Measurements from ENCODE around the gene C10orf90. TPM values are rescaled to one million over a fixed set of nuclear protein-coding genes. Genes with fewer than 3 reads are reported as not detected.

C10orf90 gene
- not detected for total RNA-seq

- H3K27me3 ChIP-seq: no peaks in the 10 kb centered on the region
- H3K27ac ChIP-seq: no peak within 1 kb of the TSS
- no peak within 1 kb of the TSS for H3K4me3 ChIP-seq
- no peaks in the 10 kb centered on the region for H3K4me1 ChIP-seq
- no peaks in the 10 kb centered on the region for H3K9me3 ChIP-seq
- H3K36me3 ChIP-seq: no peaks in the 10 kb centered on the region
- no peak for DNase-seq
- TF ChIP-seq POLR2A (IDR thresholded peaks at IDR 0.05) (no peak), CTCF (IDR thresholded peaks at IDR 0.05) (no peak)
Measured at GRCh38 chr10:126670056-126670894, at the start of gene C10orf90. TSS of gene C10orf90 (minus strand) at chr10:126670693. CDS start at chr10:126670480, 213 bp downstream.

- H3K36me3 ChIP-seq: no peaks in the 10 kb centered on the region
- DNase-seq: no peak
- no peaks in the 10 kb centered on the region for H3K27me3 ChIP-seq
Measured at GRCh38 chr10:126716366-126716765, 45.9 kb upstream of the C10orf90 start.

GRCh38 chr10:126713594-126713993 lies 43.1 kb upstream of the C10orf90 start:
- H3K4me3 ChIP-seq: no peak overlapping the region
- no peaks in the 10 kb centered on the region for H3K4me1 ChIP-seq
- no peaks in the 10 kb centered on the region for H3K9me3 ChIP-seq
- no peak for TF ChIP-seq CTCF (IDR thresholded peaks at IDR 0.05)
- TF ChIP-seq POLR2A (IDR thresholded peaks at IDR 0.05): no peak
- no peaks in the 10 kb centered on the region for H3K27me3 ChIP-seq
- DNase-seq: no peak
- no peak overlapping the region for H3K27ac ChIP-seq
- H3K36me3 ChIP-seq: no peaks in the 10 kb centered on the region

More at GRCh38 chr10:126716366-126716765, 45.9 kb upstream of the C10orf90 start:
- Histone ChIP-seq H3K4me1 (no peaks in the 10 kb centered on the region), H3K27ac (no peak overlapping the region), H3K9me3 (no peaks in the 10 kb centered on the region), H3K4me3 (no peak overlapping the region)
- no peak for TF ChIP-seq POLR2A (IDR thresholded peaks at IDR 0.05)
- TF ChIP-seq CTCF (IDR thresholded peaks at IDR 0.05): no peak

GRCh38 chr10:126712681-126713080 lies 42.2 kb upstream of the C10orf90 start:
- Histone ChIP-seq H3K4me1 (no peaks in the 10 kb centered on the region), H3K4me3 (no peak overlapping the region), H3K36me3 (no peaks in the 10 kb centered on the region), H3K27ac (no peak overlapping the region), H3K9me3 (no peaks in the 10 kb centered on the region), H3K27me3 (no peaks in the 10 kb centered on the region)
- TF ChIP-seq CTCF (IDR thresholded peaks at IDR 0.05) (no peak), POLR2A (IDR thresholded peaks at IDR 0.05) (no peak)
- no peak for DNase-seq

GRCh38 chr10:126705951-126706565 lies 35.6 kb upstream of the C10orf90 start:
- Histone ChIP-seq H3K9me3 (no peaks in the 10 kb centered on the region), H3K4me1 (no peaks in the 10 kb centered on the region), H3K36me3 (no peaks in the 10 kb centered on the region), H3K27me3 (no peaks in the 10 kb centered on the region), H3K27ac (no peak overlapping the region), H3K4me3 (no peak overlapping the region)
- no peak for DNase-seq
- no peak for TF ChIP-seq POLR2A (IDR thresholded peaks at IDR 0.05)
- TF ChIP-seq CTCF (IDR thresholded peaks at IDR 0.05): no peak

Data from Peyer's patch (tissue), 4 donors.